HAP-1 (cell line): ENCODE results near the gene RASA4B.

Source experiments
- DNase-seq, 2 experiments: peaks; one replicate each; pipeline ENCODE4 v3.0.0-alpha.2; 2016 to 2020; ENCODE audit warnings: low spot score in 2 of 2
- H3K27me3 ChIP-seq: fragments of 250-450 bp; sonication (Bioruptor Pico); 2 replicates; pipeline ENCODE4 v1.5.1; 2020; ENCODE audit warnings: low read depth, mild to moderate bottlenecking, moderate library complexity
- H3K36me3 ChIP-seq: fragments of 250-450 bp; sonication (Bioruptor Pico); replicated peaks from 2 replicates; pipeline ENCODE4 v1.5.1; 2020; ENCODE audit warnings: mild to moderate bottlenecking
- H3K4me1 ChIP-seq: fragments of 250-450 bp; sonication (Bioruptor Pico); 2 replicates; pipeline ENCODE4 v1.5.1; 2020; ENCODE audit warnings: mild to moderate bottlenecking
- H3K4me3 ChIP-seq: fragments of 250-450 bp; sonication (Bioruptor Pico); 2 replicates; pipeline ENCODE4 v1.5.1; 2020; ENCODE audit warnings: mild to moderate bottlenecking, moderate library complexity
- H3K9me3 ChIP-seq: fragments of 250-450 bp; sonication (Bioruptor Pico); 2 replicates; pipeline ENCODE4 v1.5.1; 2020; ENCODE audit warnings: mild to moderate bottlenecking, moderate library complexity
- in situ Hi-C: fragments of 300-500 bp; cut with MboI; formaldehyde crosslinking; loops from 3 replicates; pipeline ENCODE4 v1.14.3; 2020; ENCODE audit warnings: low sequenced_read_pairs, inconsistent platforms, mixed read lengths

Gene RASA4B

GRCh38 chr7:102473271-102473991 lies 44.1 kb downstream of the RASA4B start:
- Histone ChIP-seq H3K36me3 (peaks cover 17% of the 10 kb centered on the region), H3K4me1 (no peaks in the 10 kb centered on the region), H3K9me3 (no peaks in the 10 kb centered on the region), H3K27me3 (no peaks in the 10 kb centered on the region), H3K4me3 (no peak overlapping the region)
- in situ Hi-C loops, result no loop called here
- DNase-seq, result peak in 1 of 2 experiments; percentile 5

DNA sequence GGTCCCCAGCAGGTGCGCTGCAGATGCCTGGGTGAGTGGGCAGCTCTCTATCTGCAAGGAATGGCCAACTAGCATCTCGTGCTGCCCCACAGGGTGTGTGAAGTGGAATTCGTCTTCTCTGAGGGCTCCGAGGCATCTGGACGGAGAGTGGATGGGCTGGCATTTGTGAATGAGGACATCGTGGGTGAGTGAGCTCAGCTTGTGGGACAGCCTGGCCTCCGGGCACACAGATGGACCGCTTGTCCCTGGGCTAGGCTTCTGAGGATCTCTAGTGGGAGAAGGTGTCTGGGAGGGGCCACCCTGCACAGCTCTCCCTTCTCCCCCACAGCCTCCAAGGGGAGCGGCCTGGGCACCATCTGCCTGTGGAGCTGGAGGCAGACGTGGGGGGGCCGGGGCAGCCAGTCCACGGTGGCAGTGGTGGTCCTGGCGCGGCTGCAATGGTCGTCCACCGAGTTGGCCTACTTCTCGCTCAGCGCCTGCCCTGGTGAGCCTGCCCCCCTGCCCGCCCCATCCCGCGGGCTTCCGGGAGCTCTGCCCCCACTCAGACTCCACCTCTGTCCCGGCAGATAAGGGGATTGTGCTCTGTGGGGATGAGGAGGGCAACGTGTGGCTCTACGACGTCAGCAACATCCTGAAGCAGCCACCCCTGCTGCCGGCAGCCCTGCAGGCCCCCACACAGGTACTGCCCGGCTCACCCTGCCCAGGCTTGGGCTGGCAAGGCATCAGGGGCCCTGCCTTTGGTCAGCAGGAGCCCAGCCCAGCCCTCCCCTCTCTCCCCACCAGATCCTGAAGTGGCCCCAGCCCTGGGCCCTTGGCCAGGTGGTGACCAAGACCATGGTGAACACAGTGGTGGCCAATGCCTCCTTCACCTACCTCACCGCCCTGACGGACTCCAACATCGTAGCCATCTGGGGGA lies 45.2 kb downstream of the RASA4B start:
- no peaks in the 10 kb centered on the region for H3K4me1 ChIP-seq
- H3K9me3 ChIP-seq, result no peaks in the 10 kb centered on the region
- H3K36me3 ChIP-seq, result peaks cover 17% of the 10 kb centered on the region
- no peaks in the 10 kb centered on the region for H3K27me3 ChIP-seq
- no peak overlapping the region for H3K4me3 ChIP-seq
- in situ Hi-C loops, result no loop called here
- DNase-seq, result peak in 1 of 2 experiments; percentile 10

DNA sequence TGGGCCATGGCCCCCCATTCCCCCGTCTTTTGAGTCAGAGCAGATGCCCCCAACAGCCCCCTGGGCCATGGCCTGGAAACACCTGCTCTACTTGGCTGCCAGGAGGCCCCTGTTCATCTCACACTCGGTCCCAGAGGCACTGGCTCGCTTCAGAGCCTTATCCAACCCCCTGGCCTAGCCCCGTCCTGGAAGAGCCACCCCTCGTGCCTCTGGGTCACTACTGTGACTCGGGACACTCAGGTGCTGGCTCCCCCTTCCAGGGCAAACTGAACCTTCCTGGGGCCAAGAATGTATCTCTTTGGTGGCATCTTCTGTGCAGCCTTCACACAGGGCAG lies 45.8 kb downstream of the RASA4B start:
- in situ Hi-C loops, result no loop called here
- DNase-seq, result peak in 1 of 2 experiments; percentile 6
- Histone ChIP-seq H3K27me3 (no peaks in the 10 kb centered on the region), H3K4me1 (no peaks in the 10 kb centered on the region), H3K36me3 (peaks cover 17% of the 10 kb centered on the region), H3K4me3 (no peak overlapping the region), H3K9me3 (no peaks in the 10 kb centered on the region)

- H3K36me3 ChIP-seq, result peaks cover 17% of the 10 kb centered on the region
- peaks cover 8% of the 10 kb centered on the region for H3K4me1 ChIP-seq
- H3K4me3 ChIP-seq, result no peak overlapping the region
- H3K27me3 ChIP-seq, result no peaks in the 10 kb centered on the region
- peak in 1 of 2 experiments; percentile 8 for DNase-seq
- H3K9me3 ChIP-seq, result no peaks in the 10 kb centered on the region
- in situ Hi-C loops, result no loop called here
Observed at GRCh38 chr7:102469972-102470825, 47.4 kb downstream of the RASA4B start.

DNA sequence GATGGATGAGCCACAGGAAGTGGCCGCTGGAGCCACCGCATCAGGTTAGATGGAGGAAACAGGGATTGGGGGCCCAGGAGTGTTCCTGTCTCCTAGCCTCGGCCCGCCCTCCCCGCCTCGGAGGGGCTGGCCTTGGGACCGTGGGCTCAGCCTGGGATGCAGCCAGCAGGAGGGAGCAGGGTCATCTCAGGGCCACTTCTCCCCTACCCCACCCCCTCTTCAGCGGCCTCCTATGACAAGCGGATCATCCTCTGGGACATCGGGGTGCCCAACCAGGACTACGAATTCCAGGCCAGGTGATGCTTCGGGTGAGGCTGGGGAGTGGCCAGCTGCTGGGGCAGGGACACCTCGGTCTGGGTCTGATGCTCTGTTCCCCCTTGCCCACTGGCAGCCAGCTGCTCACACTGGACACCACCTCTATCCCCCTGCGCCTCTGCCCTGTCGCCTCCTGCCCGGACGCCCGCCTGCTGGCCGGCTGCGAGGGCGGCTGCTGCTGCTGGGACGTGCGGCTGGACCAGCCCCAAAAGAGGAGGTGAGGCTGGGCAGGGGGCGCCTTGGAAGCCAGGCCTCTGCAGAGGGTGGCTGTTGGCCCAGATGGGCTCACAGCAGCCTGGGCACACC lies 48.1 kb downstream of the RASA4B start:
- no peaks in the 10 kb centered on the region for H3K9me3 ChIP-seq
- no peaks in the 10 kb centered on the region for H3K27me3 ChIP-seq
- H3K4me3 ChIP-seq, result no peak overlapping the region
- DNase-seq, result peak in 1 of 2 experiments; percentile 7
- peaks cover 8% of the 10 kb centered on the region for H3K4me1 ChIP-seq
- H3K36me3 ChIP-seq, result peaks cover 18% of the 10 kb centered on the region
- in situ Hi-C loops, result no loop called here

- Histone ChIP-seq H3K9me3 (no peaks in the 10 kb centered on the region), H3K27me3 (no peaks in the 10 kb centered on the region), H3K36me3 (peaks cover 19% of the 10 kb centered on the region), H3K4me1 (peaks cover 8% of the 10 kb centered on the region), H3K4me3 (no peak overlapping the region)
- DNase-seq, result peak in 1 of 2 experiments; percentile 19
- in situ Hi-C loops, result no loop called here
Observed at GRCh38 chr7:102468478-102469350, 48.9 kb downstream of the RASA4B start.

GRCh38 chr7:102467581-102468477 lies 49.7 kb downstream of the RASA4B start:
- Histone ChIP-seq H3K4me3 (no peak overlapping the region), H3K9me3 (no peaks in the 10 kb centered on the region), H3K36me3 (peaks cover 13% of the 10 kb centered on the region), H3K27me3 (no peaks in the 10 kb centered on the region), H3K4me1 (peaks cover 8% of the 10 kb centered on the region)
- in situ Hi-C loops, result no loop called here
- peak in 1 of 2 experiments; percentile 11 for DNase-seq

DNA sequence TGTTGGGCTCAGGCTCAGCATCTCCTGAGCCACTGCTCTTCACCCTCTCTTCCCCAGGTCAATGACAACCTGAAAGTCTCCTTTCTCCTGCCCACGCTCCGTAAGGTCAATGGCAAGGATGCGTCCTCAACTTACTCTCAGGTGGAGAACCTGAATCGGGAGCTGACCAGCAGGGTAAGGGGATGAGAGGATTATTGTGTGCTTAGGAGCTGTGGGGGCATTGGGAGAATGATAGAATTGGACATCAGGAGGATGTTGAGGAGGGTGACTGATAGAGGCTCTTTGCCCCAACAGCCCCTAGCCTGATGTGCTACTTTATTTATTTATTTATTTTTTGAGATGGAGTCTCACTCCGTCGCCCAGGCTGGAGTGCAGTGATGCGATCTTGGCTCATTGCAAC lies 51.5 kb downstream of the RASA4B start:
- no peak for DNase-seq
- Histone ChIP-seq H3K27me3 (no peaks in the 10 kb centered on the region), H3K9me3 (no peaks in the 10 kb centered on the region), H3K4me3 (peak overlapping the region; percentile 100), H3K36me3 (peaks cover 6% of the 10 kb centered on the region), H3K4me1 (peaks cover 8% of the 10 kb centered on the region)
- in situ Hi-C loops, result no loop called here

- in situ Hi-C loops, result no loop called here
- H3K27me3 ChIP-seq, result no peaks in the 10 kb centered on the region
- peaks cover 8% of the 10 kb centered on the region for H3K4me1 ChIP-seq
- peak; percentile 80 to 95 for DNase-seq
- no peaks in the 10 kb centered on the region for H3K9me3 ChIP-seq
- H3K36me3 ChIP-seq, result peaks cover 3% of the 10 kb centered on the region; the same call in 1 of the 2 replicates
- peak within 1 kb of the TSS; percentile 100 for H3K4me3 ChIP-seq
Observed at GRCh38 chr7:102464577-102465280, 52.8 kb downstream of the RASA4B start, which contains the start of the genes ALKBH4 and LRWD1. ALKBH4 (minus strand) TSS chr7:102464863; CDS start chr7:102464836, 27 bp downstream. LRWD1 (plus strand) TSS chr7:102464984; CDS start chr7:102465081, 97 bp downstream.

DNA sequence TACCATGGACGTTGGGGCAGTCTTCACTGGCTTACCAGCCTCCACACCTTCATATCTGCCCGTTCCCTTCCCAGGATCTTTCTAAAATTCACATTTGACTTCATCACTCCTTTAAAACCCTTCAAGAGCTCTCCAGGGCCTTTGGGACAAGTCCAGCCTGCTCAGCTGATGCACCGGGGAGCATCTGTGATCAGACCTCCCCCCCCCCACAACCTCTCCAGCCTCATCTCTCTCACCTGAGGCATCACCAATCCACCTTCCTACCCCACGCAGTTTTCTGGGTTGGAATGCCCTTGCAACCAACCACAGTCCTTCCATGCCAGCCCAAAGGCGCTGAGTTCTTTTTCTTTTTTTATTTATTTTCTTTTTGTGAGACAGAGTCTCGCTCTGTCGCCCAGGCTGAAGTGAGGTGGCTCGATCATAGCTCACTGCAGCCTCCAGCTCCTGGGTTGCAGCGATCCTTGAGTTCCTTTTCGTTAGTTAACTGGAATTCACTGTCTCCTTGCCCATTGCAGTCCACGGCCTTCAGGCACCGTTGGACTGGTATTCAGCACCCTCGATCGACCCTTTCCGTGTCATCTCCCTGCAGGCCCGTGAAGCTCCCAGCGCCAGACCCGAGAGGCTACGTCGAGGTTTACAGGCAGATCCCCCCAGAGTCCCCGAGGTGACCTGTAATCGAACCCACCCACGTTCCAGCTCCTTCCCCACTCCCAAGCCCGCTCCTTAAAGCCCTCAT lies 53.6 kb downstream of the RASA4B start:
- in situ Hi-C loops, result no loop called here
- DNase-seq, result no peak

More for the DNA sequence above, 53.6 kb downstream of the RASA4B start:
- no peaks in the 10 kb centered on the region for H3K9me3 ChIP-seq
- H3K36me3 ChIP-seq, result peaks cover 3% of the 10 kb centered on the region; the same call in 1 of the 2 replicates
- no peaks in the 10 kb centered on the region for H3K27me3 ChIP-seq
- H3K4me1 ChIP-seq, result peaks cover 8% of the 10 kb centered on the region
- peak overlapping the region; percentile 100 for H3K4me3 ChIP-seq
